Stimulated activated CD4-positive, alpha-beta T cell treated with anti-CD3 and anti-CD28 coated beads, Interleukin-4, amount 100 ng/mL, for 1 hour (primary cell): ENCODE results near the gene PRDM15.

Experiments used
- DNase-seq: peaks from one replicate; pipeline ENCODE4 v3.0.0-alpha.2; 2020

Gene PRDM15

DNA sequence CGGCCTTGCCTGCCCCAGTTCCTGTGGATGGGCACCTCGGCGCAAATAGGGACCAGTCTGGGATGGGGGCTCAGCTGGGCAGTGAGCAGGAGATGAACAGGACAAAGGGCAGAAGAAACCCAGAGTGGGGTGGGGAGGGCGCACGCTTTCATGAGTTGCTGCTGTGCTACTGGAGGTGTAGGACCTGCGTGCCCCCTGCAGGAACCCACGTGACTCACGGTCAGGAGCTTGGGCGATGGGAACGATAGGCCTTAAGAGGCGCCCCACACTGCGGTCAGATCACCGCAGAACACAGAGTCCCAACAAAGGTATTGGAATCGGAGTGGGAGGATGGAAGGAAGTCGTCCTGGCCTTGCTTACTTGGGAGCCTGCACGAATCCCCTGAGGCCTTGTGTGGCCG lies 17.2 kb downstream of the PRDM15 start:
- no peak for DNase-seq

DNA sequence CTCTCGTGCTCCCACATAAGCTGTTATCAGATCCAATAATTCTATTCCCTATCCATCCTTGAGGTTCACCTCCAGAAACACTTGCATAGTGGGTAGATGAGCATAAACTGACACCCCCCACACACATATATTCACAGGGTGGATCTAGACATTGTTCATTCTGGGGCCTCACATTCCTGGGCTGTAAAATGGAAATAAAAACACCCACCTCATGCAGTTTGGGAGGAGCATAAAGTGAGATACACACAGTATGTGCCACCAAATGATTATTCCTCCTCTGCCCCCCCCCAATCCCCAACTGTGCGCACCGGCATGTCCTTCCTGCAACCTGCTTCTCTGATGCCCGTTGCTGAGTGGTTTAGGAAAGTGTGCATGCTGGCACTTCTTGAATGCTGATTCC lies 17.9 kb downstream of the PRDM15 start:
- DNase-seq = no peak

DNA sequence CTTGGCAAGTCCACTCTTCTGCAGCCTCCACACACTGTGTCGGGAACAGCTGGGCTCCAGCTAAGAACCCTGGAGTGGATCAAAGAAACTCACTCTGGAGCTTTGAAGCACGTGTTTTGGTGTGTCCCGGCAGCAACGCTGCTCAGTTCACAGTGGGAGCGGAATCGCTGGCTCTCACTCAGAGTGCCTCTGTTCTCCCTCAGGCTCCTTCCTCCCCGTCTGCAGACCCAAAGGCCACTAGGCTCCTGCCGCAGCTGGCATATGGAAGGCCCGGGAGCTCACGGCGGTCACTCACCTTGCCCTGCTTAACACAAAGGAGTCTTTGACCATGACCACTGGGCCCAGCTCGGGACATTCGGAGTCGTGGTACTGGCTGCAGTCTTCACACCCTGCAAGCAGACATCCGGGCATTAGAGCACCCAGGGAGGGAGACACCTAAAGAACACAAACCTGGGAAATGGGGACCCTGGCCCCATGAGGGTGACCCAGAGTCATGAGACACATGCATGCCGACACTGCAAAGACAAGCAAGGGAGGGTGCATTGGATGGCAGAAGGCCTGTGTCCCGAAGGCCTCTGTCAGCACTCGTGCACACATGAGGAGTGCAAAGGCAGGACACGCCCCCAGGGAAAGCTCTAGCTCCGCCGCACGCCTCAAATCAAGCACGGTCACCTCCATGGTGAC lies 19.7 kb downstream of the PRDM15 start:
- no peak for DNase-seq

DNA sequence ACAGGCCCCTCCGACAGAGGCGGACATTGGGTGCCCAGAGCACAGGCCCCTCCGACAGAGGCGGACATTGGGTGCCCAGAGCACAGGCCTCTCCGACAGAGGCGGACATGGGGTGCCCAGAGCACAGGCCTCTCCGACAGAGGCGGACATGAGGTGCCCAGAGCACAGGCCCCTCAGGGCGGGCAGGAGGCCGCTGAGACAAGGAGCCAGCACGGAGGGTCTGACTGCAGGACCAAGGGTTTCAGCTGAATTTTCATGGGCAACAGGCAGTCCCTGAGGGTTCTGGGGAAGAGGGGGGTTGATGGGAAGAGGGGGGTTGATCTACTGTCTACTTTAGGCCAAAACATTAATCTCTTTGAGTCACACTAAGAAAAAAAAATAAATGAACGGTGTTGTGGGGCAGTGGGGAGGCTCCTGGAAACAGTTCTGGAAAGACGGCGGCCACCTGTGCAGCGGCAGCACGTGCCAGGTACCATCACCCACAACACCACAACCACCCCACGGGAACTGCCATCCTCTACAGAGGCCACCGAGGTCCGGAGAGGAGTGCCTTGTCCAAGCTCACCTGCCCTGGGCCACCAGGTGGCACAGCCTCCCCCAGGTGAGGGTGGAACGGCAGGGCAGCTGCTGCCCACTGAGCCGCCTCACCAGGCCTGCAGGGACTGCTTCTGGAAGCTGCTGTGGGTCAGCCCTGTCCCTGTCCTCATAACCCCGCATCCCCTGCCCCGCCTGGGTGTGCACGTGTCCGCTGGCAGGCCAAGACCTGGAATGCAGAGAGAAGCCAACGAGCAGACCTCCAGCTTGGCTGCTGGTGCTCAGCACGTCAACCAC lies 20.5 kb downstream of the PRDM15 start:
- no peak for DNase-seq

DNA sequence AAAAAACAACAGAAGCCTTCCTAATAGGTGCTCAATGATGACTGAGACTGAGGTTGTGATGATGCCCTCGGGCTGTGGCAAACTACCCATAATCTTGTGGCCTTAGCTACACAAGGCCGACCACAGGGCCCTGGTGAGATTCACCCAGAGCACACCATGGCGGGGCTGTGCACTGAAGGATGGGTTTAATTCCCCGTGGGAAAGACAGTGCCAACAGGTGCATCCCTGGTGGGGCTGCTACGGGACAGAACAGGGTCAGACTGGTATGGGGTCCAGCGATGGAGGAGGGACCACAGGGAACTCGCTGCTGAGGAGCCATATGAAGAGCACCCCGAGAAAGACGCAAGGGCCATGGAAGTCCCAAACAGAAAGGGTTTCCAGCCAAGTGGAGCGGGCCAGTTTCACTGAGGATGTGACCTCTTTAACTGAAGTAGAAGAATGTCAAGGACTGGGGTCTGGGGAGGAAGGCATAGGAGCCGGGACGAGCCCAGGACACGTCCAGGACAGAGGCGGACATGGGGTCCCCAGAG lies 21.3 kb downstream of the PRDM15 start:
- DNase-seq = no peak

DNA sequence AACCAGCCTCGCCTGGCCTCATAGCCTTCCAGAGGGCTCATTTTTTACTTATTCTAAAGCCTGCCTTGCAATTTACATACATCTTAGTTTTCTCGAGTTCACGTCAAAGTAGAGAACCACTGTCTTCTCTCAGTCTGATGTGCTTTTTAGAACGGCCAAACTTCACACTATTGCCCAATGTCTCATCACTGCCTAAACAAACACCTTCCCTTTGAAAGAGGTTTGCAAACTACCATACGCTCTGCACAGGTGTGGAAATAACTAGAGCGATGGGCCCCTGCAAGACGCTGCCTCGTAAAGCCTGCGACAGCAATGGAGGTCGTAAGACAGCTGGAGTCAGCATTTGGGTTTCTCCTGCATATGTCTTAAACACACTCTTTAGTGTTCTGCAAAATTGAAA lies 22.6 kb downstream of the PRDM15 start:
- no peak for DNase-seq

DNA sequence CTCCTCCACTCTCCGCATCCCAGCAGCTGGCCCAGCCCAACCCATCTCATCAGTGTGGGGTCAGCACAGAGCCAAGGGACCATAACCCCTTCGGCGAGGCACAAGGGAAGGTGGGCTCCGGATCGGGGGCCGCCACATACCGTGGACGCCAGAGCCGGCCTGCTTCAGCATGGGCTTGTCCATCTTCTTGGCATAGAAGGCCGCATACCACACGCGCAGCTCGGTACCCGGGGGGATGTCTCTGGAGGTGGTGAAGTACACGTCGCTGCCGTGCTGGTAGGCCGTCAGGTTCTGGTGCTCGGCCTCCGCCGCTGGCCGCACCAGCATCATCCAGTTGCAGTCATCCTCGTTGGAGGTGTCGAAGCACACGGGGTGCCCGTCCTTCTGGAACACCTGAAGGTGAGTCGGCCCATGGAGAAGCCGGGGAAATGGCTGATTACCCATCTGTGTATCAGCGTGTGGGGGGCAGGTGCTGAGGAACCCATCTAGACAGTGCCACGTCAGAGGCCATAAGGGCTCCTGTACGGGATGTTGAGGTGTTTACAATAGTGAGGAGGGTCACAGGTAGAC lies 24.6 kb downstream of the PRDM15 start:
- no peak for DNase-seq

DNA sequence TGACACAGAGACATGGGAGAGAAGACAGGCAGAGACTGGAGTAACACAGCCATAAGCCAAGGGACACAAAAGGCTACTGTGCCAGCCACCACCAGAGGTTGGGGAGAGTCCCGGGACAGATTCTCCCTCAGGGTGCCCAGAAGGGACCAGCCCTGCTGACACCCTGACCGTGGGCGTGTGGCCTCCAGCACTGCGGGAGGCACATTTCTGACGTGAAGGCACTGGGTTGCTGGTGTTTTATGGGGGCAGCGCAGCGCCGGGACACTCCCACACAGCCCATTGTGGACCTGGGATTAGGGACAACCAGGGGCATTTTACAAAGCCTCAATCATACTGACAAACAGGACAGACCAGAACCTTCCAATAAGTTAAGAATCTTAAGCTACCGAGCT lies 26.2 kb downstream of the PRDM15 start:
- DNase-seq = no peak

DNA sequence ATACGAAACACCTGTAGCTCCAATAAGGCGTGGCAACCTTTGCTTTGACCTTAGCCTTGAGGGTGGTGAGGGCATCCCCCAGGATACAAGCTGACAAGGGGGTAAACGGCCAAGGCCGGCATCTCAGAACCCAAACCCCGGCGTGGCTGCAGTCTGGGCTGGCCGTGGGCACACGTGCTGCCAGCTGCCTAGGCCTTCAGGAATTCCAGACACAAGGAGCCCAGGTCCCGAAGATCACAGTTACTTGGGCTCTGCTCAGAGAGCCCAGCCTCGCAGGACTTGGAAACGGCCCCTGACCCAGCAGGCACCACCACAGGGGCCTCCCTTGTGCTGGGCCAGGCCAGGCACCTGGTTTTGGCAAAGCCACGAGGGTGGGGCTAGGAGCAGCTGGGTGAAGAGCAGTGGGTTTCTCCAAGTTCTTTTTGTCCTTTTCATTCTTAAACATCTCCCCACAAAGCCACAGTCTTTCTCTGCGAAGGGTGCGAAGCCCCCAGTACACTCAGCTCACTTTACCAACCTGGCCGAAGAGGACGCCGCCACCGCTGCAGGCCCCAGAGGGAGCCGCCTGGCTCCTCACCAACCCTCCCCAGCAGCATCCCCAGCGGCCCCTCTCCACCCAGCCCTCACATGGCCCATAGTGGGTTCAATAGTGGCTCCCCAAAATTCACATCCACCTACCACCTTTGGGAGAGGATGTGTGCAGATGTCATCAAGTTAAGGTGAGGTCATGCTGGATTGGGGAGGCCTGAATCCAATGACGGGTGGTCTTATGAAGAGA lies 26.8 kb downstream of the PRDM15 start:
- DNase-seq = no peak

DNA sequence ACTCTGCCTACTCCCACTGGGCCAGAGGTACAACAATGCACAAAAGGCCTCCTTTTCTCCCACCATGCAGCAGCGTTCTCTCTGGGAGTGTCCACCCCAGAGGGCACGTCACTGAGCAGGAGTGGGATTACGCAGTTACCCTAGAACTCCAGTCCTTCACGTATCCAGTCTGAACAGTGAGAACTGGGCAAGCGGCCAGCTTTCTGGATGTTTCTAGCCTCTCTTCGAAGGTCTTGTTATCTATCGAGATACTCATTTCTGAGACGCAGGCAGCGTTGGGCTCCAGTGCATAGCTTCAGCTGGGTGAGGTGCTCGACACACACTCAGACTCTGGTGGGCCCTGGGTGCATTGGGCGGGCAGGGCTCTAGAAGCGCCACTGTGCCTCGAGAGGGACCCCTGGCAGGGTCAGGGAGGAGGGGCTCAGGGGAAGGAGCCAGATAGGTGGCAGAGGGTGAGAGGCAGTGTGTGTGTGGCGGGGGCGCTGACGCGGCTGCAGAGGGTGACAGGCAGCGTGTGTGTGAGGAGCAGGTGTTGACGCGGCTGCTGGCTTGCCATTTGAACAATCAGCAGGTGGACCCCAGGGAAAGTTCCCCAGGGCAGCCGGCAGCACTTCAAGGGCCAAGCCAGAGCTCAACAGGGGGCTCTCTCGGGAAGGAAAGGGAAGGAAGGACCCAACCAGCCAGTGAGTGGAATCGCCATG lies 27.9 kb downstream of the PRDM15 start:
- DNase-seq = no peak

DNA sequence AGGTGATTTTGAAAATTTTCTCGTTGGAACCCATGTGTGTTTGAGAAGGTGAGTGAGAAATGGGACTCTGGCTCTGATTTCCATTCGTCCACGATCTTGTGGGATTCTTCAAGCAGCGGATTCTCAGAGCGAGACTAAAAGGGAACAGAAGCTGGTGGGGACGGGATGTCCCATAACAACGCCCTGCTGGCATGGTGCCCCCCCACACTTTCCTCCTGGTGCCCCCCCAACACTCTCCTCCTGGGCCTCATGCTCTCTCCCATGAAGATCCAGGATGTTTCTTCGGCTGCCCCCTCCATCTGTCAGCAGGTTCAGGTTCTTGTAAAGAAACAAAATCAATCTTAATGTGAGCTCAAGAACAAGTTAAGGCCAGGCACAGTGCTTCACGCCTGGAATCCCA lies 29.1 kb downstream of the PRDM15 start:
- DNase-seq = no peak

DNA sequence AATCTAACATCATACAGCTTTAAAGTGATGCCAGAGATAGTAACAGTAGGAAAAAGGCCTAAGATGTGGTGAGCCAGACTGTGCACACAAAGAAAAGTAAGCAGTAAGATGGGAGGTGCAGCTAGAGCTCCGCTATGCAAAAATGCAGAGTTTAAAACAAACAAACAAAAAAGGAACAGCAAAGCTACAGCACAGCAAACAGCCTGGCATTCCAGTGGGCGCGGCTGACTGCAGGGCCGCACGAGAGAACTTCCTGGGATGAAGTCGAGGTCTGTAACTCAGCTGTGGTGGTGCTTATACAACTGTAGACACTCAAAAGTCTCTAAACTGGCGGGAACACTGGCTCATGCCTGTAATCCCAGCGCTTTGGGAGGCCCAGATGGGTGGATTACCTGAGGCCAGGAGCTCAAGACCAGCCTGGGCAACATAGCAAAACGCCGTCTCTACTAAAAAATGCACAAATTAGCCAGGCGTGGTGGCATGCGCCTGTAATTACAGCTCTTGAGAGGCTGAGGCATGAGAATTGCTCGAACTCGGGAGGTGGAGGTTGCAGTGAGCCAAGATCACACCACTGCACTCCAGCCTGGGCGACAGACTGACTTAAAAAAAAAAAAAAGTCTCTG lies 30.1 kb downstream of the PRDM15 start:
- no peak for DNase-seq

DNA sequence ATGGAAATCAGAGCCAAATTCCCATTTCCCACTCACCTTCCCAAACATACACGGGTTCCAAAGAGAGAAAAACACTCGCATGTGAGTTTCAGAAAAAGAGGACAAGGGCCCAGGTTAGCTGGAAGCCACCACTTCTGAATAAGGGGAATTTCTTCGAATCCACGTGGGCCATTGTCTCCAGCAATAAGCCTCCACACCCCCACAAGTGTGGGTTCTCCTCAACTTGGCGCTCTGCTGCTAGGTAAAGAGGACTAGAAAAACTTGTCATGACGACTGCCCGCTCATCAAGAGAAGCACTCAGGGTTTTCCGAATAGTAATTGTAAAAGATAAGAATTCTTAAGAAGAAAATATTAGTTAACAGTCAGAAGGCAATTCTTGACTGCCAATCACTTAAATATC lies 30.6 kb downstream of the PRDM15 start:
- no peak for DNase-seq

DNA sequence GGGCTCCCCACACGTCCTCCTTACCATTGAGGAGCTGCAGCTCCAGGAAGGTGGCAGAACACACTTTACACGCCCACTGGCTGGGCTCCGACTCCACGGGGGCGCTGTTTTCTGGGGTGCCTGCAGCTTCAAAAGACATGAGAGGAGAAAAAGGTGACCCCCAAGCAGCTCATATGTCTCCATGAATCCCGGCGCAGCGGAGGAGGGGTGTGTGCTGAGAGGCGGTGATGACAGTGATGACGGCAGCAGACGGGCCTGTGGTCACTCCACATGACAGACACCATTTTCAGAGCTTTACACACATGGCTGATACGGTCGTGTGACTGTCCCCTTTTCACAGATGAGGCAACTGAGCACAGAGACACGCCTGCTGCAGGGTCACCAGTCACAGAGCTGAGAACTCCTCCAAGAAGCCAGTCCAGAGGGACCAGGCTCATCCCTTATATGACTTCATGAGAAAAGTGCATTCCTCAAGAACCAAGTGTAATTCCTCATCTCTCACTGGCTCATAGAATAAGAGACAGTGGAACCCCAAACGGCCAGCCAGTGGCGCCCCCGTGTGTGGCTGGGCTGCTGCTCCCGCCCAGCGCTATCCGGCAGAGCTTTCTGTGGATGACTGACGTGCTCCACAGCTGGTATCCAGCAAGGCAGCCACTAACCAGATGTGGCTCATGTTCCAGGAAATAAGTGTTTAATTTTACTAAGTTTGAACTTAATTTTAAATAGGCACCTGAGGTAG lies 31.9 kb downstream of the PRDM15 start:
- no peak for DNase-seq

DNA sequence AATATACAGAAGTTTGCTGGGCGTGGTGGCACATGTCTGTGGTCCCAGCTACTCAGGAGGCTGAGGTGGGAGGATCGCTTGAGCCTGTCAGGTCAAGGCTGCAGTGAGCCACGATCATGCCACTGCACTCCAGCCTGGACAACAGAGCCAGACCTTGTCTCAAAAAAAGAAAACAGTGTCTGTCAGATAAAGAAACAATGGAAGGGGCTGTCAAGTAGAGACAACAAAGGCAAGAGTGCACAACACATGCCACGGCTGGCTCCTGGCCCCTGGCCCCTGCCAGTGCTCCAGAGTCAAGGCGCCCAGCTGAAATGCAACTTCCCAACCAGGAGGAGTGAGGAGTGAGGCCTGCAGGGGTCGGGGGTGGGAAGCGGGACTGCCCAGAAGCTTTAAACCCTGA lies 32.6 kb downstream of the PRDM15 start:
- no peak for DNase-seq

DNA sequence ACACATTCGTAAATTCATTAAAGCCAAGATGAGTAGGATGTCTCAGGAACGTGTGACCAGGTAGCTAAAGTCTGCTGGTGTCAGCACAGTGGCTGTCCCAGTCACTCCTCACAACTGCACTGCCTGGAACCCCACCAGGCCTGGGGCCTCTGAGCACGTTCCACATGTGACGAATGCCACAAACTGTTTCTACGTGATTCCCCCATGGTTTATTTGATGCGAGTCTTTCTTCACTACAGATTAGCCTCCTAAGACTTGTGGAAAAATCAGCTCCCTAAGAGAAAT lies 33.2 kb downstream of the PRDM15 start:
- DNase-seq = no peak

DNA sequence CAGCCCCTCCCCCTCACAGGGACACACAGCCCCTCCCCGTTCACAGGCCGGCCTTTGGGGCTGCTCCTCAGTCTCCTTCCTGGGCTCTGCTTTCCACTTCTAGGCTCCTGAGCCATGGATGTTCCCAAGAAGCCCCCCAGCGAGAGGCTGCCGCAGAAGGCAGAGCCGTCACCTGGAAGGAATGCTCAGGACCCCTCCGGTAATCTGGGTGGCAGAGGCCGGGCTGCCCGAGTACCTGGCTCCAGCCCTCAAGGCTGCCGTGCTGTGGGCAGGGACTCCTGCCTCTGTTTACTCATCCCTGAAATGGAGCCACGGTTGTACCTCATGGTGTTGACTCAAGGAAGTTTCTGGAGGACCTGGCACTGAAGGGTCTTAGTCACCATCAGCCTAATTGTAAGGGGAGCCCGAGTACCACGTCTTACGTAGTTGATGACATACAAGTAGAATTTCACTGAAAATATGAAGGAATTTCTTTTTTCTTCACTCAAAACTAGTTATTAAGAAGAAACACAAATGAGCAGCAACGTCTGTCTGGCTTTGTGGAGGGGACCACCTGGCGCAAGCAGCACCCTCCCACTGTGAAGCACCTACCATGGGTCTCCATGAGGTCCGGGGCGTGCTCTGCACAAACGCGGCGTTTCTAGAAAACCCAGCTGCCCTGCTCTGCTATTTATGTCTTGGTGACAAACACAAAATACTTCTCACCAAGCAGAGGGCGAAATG lies 33.7 kb downstream of the PRDM15 start:
- no peak for DNase-seq

DNA sequence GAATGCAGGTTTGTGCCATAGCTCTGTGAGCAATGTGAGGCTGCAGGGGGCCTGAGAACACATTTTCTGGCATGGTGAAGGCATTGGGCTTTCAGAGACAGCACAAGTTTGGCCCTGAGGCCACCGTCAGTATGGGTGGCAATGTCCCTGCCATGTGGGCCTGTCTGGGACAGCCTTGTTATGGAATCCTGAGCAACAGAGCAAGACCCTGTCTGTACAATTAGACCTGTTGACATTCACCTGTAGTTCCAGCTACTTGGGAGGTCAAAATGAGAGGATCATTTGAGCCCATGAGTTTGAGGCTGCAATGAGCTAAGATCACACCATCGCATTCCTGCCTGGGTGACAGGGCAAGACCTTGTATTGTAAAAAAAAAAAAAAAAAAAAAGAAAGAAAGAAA lies 35.6 kb downstream of the PRDM15 start:
- DNase-seq = no peak

DNA sequence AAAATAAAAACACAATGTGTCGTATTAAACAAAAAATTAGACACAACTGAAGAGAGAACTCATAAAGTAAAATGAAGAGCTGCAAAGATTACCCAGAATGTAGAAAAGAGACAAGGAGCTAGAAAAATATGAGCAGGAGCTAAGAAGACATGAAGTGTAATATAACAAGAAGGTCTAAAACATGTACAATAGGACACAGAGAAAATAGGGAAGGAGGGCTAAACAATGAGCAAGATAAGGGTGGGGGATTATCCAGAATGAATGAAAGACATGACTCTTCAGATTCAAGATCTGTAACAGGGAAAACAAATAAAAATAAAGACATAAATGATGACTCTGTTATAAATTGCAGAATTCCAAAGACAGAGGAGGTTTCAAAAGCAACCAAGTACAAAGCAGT lies 38.3 kb downstream of the PRDM15 start:
- no peak for DNase-seq

DNA sequence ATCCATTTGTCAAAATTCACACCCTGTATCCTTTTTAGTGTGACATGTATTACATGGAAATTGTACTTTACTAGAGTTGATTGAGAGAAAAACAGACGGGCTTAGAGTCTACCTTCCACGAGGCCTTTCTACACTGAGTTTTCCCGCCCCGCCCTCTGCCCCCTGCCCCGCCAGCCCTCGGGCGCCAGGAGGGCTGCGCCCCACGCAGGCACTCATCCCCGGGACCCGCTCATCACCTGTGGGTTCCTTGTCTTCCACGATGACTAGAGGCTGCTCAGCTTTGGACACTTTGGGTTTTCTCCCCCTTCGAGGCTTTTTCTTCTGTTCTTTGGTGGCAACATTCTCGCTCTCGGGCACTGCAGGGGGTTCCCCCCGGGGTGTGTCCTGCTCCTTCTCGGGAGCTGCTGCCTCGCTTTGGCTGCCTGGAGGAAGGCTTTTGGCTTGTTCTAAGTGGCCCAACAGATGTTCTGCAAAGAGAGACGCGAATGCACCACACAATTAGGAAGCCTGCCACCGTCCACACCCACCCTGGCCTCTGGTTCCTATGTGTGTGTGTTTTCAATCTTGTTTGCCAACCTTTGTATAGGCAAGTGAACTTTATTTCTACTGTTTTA lies 39.6 kb downstream of the PRDM15 start:
- no peak for DNase-seq
